Fibroblast of lung (primary cell): ENCODE measurements around the gene LDLRAD3. TPM values are rescaled to one million over a fixed set of nuclear protein-coding genes. Genes with fewer than 3 reads are reported as not detected.

Source experiments
- DNase-seq, 2 donors: peaks; one replicate each; pipeline versions ENCODE4 v3.0.0 to v3.0.0-alpha.2; 2010; ENCODE audit warnings: low read depth in 2 of 2
- H2AFZ ChIP-seq: 2 replicates; pipeline ENCODE4 v1.5.1; 2012; ENCODE audit warnings: low read length, control low read depth, inconsistent platforms
- H3K27ac ChIP-seq: 2 replicates; pipeline ENCODE4 v1.5.1; 2011; ENCODE audit warnings: low read length, control low read depth; ENCODE audit not compliant: insufficient read depth
- H3K27me3 ChIP-seq: 2 replicates; pipeline ENCODE4 v1.5.1; 2011; ENCODE audit warnings: mild to moderate bottlenecking, low read length; ENCODE audit not compliant: control insufficient read depth, insufficient read depth
- H3K36me3 ChIP-seq: 2 replicates; pipeline ENCODE4 v1.5.1; 2011; ENCODE audit warnings: low read length; ENCODE audit not compliant: control insufficient read depth, insufficient read depth
- H3K4me1 ChIP-seq: 2 replicates; pipeline ENCODE4 v1.5.1; 2011; ENCODE audit warnings: low read length; ENCODE audit not compliant: control insufficient read depth, insufficient read depth; ENCODE audit errors: extremely low read depth
- H3K4me2 ChIP-seq: 2 replicates; pipeline ENCODE4 v1.5.1; 2011; ENCODE audit warnings: low read length, control low read depth; ENCODE audit not compliant: insufficient read depth; ENCODE audit errors: extremely low read depth
- H3K4me3 ChIP-seq, 4 experiments: fragments of 200-600 bp in 1 of 4; sonication (generic) in 1 of 4; replicated peaks in 1 of 4; 2 replicates each; pipeline ENCODE4 v1.5.1; 2011 to 2016; ENCODE audit warnings: low read length in 4 of 4, low read depth in 3 of 4, mild to moderate bottlenecking in 3 of 4, control low read depth in 2 of 4, inconsistent platforms in 1 of 4, mixed read lengths in 1 of 4; ENCODE audit not compliant: insufficient read depth in 1 of 4; ENCODE audit errors: control extremely low read depth in 1 of 4
- H3K79me2 ChIP-seq: 2 replicates; pipeline ENCODE4 v1.5.1; 2012; ENCODE audit warnings: mild to moderate bottlenecking, low read length, inconsistent platforms; ENCODE audit not compliant: control insufficient read depth, insufficient read depth
- H3K9ac ChIP-seq: 2 replicates; pipeline ENCODE4 v1.5.1; 2011; ENCODE audit warnings: mild to moderate bottlenecking, low read length, control low read depth; ENCODE audit not compliant: insufficient read depth
- H3K9me3 ChIP-seq: 2 replicates; pipeline ENCODE4 v1.5.1; 2012; ENCODE audit warnings: low read depth, low read length; ENCODE audit not compliant: control insufficient read depth, insufficient read depth
- H4K20me1 ChIP-seq: 2 replicates; pipeline ENCODE4 v1.5.1; 2011; ENCODE audit warnings: low read length; ENCODE audit not compliant: control insufficient read depth, insufficient read depth; ENCODE audit errors: extremely low read depth
- EZH2 ChIP-seq: IDR thresholded peaks from 2 replicates; pipeline ENCODE4 v1.5.1; 2012; ENCODE audit warnings: low read length, control low read depth, mild to moderate bottlenecking; ENCODE audit errors: missing control alignments
- polyA plus RNA-seq, 2 donors: library from polyadenylated mRNA; depleted of rRNA in 1 of 2; stranded (reverse) in 1 of 2; unstranded in 1 of 2; fragments of >200 nt; gene quantifications; 2 replicates each; pipeline ENCODE4 v1.2.1, GENCODE V29; 2011 to 2012; ENCODE audit warnings: missing spikeins in 1 of 2
- total RNA-seq: library from RNA; depleted of rRNA; stranded (reverse); fragments of >200 nt; gene quantifications from 2 replicates; pipeline ENCODE4 v1.2.1, GENCODE V29; 2014
- TF ChIP-seq, protein P1 (sequence below), 2 donors: IDR thresholded peaks in 1 of 2; conservative IDR thresholded peaks in 1 of 2; 1 replicate in 1 of 2; 2 replicates in 1 of 2; pipeline ENCODE4 v1.5.1; 2011 to 2012; ENCODE audit warnings: low read length in 2 of 2, control low read depth in 1 of 2, inconsistent platforms in 1 of 2, low read depth in 1 of 2, mild to moderate bottlenecking in 1 of 2

LDLRAD3 gene
- total and polyA plus RNA-seq, 2 donors (not counting 1 experiment from before 2014, with no cell fraction given) = 3.8 to 7.8 TPM

DNA sequence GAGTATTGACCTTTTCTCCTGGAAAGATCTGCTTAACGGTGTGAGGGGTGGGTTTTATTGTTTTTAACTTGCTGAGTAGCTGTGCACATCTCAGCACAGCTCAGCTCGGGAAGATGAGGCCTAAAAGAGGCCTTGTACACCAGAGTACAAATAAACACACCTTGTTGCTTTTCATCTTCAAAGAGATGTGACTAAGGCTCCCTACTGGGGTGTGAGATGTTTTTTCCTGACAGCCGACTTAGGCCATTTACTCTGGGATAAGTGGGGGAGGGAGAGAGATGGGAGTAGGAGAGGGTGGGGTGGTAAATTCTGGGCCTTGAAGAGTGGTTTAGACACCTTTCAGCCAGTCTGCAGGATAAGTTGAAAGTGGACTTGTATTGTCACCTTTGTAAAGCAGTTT is 2.9 kb downstream of the LDLRAD3 start:
- Histone ChIP-seq H2AFZ (no peak overlapping the region), H3K9me3 (no peaks in the 10 kb centered on the region), H3K79me2 (peaks cover 3% of the 10 kb centered on the region), H3K36me3 (no peaks in the 10 kb centered on the region), H3K4me1 (peaks cover 6% of the 10 kb centered on the region), H3K4me3 (no peak overlapping the region), H3K9ac (no peak overlapping the region), H3K27me3 (no peaks in the 10 kb centered on the region), H3K4me2 (no peak overlapping the region), H3K27ac (no peak overlapping the region), H4K20me1 (no peaks in the 10 kb centered on the region)
- TF ChIP-seq, protein P1, sequence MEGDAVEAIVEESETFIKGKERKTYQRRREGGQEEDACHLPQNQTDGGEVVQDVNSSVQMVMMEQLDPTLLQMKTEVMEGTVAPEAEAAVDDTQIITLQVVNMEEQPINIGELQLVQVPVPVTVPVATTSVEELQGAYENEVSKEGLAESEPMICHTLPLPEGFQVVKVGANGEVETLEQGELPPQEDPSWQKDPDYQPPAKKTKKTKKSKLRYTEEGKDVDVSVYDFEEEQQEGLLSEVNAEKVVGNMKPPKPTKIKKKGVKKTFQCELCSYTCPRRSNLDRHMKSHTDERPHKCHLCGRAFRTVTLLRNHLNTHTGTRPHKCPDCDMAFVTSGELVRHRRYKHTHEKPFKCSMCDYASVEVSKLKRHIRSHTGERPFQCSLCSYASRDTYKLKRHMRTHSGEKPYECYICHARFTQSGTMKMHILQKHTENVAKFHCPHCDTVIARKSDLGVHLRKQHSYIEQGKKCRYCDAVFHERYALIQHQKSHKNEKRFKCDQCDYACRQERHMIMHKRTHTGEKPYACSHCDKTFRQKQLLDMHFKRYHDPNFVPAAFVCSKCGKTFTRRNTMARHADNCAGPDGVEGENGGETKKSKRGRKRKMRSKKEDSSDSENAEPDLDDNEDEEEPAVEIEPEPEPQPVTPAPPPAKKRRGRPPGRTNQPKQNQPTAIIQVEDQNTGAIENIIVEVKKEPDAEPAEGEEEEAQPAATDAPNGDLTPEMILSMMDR (conservative IDR thresholded peaks at IDR 0.05 in 1 of 2, IDR thresholded peaks at IDR 0.05 in 1 of 2; ENCODE audit: low read depth in 1 of 2, low read length in 2 of 2) = no peak
- TF ChIP-seq EZH2 = no peak
- DNase-seq = no peak

- Histone ChIP-seq H2AFZ (no peak overlapping the region), H3K4me1 (peaks cover 6% of the 10 kb centered on the region), H3K36me3 (no peaks in the 10 kb centered on the region), H3K27ac (no peak overlapping the region), H3K4me3 (no peak overlapping the region), H3K27me3 (no peaks in the 10 kb centered on the region), H3K9ac (no peak overlapping the region), H3K9me3 (no peaks in the 10 kb centered on the region), H3K4me2 (no peak overlapping the region), H3K79me2 (peaks cover 3% of the 10 kb centered on the region), H4K20me1 (no peaks in the 10 kb centered on the region)
- DNase-seq = no peak
- TF ChIP-seq EZH2 = no peak
- TF ChIP-seq, protein P1 (conservative IDR thresholded peaks at IDR 0.05 in 1 of 2, IDR thresholded peaks at IDR 0.05 in 1 of 2; ENCODE audit: low read depth in 1 of 2, low read length in 2 of 2) = no peak
These were observed 3.6 kb downstream of the LDLRAD3 start for GRCh38 chr11:35947437-35947836.

- Histone ChIP-seq H3K4me3 (no peak overlapping the region), H3K4me1 (peaks cover 2% of the 10 kb centered on the region), H3K79me2 (peaks cover 3% of the 10 kb centered on the region), H3K9me3 (no peaks in the 10 kb centered on the region), H3K9ac (no peak overlapping the region), H2AFZ (no peak overlapping the region), H3K36me3 (no peaks in the 10 kb centered on the region), H3K27ac (no peak overlapping the region), H4K20me1 (no peaks in the 10 kb centered on the region), H3K4me2 (no peak overlapping the region), H3K27me3 (no peaks in the 10 kb centered on the region)
- no peak for TF ChIP-seq EZH2
- TF ChIP-seq, protein P1 (conservative IDR thresholded peaks at IDR 0.05 in 1 of 2, IDR thresholded peaks at IDR 0.05 in 1 of 2; ENCODE audit: low read depth in 1 of 2, low read length in 2 of 2) = no peak
- DNase-seq = no peak
These were observed 5.4 kb downstream of the LDLRAD3 start for GRCh38 chr11:35949242-35949641.
